ENCODE data around the gene MLPH. TPM values are rescaled to one million over a fixed set of nuclear protein-coding genes. Genes with fewer than 3 reads are reported as not detected.
A peak's percentile ranks its signal among the peaks of the same experiment; 100 is the strongest.

The MLPH gene
- total and polyA plus RNA-seq, 8 donors, result 61.3 to 657 (median 344) TPM

GRCh38 chr2:237558961-237559641 is 72.0 kb downstream of the MLPH start:
- DNase-seq, result peak; percentile 66 to 83
- peaks cover 0 to 10% (median 9%) of the 10 kb centered on the region in 3 donors for H3K27me3 ChIP-seq
- peaks cover 4 to 16% (median 12%) of the 10 kb centered on the region in 4 donors for H3K4me1 ChIP-seq
- no peak overlapping the region for H3K27ac ChIP-seq
- no peak overlapping the region for H3K4me3 ChIP-seq
- WGBS, 5 donors, result 37 to 51% (median 44%) methylated on average over 12 to 22 of the region's 22 CpGs
- H3K36me3 ChIP-seq, result peaks cover 11 to 38% (median 29%) of the 10 kb centered on the region in 4 donors
- peak in 2 of 3 donors; percentile 10 to 13 for TF ChIP-seq POLR2AphosphoS5 (IDR thresholded peaks at IDR 0.05)
- TF ChIP-seq EP300 (IDR thresholded peaks at IDR 0.05), result no peak
- peaks cover 0 to 17% (median 15%) of the 10 kb centered on the region in 4 donors for H3K9me3 ChIP-seq
- intact Hi-C loops (cut with DNase I; ENCODE audit: low total_unique reads), result no loop called here

GRCh38 chr2:237561221-237561620 is 74.2 kb downstream of the MLPH start:
- intact Hi-C loops (cut with DNase I; ENCODE audit: low total_unique reads), result no loop called here
- Histone ChIP-seq H3K4me1 (peaks cover 4 to 16% (median 12%) of the 10 kb centered on the region in 4 donors), H3K36me3 (peaks cover 0 to 16% (median 10%) of the 10 kb centered on the region in 4 donors), H3K27ac (no peak overlapping the region), H3K27me3 (peaks cover 0 to 19% (median 16%) of the 10 kb centered on the region in 3 donors), H3K9me3 (no peaks in the 10 kb centered on the region), H3K4me3 (no peak overlapping the region)
- TF ChIP-seq POLR2AphosphoS5 (IDR thresholded peaks at IDR 0.05) (no peak), EP300 (IDR thresholded peaks at IDR 0.05) (no peak), POLR2A (IDR thresholded peaks at IDR 0.05) (no peak)
- TF ChIP-seq, protein P1, sequence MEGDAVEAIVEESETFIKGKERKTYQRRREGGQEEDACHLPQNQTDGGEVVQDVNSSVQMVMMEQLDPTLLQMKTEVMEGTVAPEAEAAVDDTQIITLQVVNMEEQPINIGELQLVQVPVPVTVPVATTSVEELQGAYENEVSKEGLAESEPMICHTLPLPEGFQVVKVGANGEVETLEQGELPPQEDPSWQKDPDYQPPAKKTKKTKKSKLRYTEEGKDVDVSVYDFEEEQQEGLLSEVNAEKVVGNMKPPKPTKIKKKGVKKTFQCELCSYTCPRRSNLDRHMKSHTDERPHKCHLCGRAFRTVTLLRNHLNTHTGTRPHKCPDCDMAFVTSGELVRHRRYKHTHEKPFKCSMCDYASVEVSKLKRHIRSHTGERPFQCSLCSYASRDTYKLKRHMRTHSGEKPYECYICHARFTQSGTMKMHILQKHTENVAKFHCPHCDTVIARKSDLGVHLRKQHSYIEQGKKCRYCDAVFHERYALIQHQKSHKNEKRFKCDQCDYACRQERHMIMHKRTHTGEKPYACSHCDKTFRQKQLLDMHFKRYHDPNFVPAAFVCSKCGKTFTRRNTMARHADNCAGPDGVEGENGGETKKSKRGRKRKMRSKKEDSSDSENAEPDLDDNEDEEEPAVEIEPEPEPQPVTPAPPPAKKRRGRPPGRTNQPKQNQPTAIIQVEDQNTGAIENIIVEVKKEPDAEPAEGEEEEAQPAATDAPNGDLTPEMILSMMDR (IDR thresholded peaks at IDR 0.05), result no peak
- DNase-seq, result no peak
- WGBS, 5 donors, result 69 to 87% (median 81%) methylated on average over 5 to 7 of the region's 7 CpGs

GRCh38 chr2:237563816-237564215 is 76.8 kb downstream of the MLPH start:
- H3K4me1 ChIP-seq, result peaks cover 4 to 9% (median 7%) of the 10 kb centered on the region in 4 donors
- no peaks in the 10 kb centered on the region for H3K36me3 ChIP-seq
- peak in 1 of 2 donors; percentile 69 for DNase-seq
- intact Hi-C loops (cut with DNase I; ENCODE audit: low total_unique reads), result no loop called here
- peaks cover 0 to 24% (median 16%) of the 10 kb centered on the region in 3 donors for H3K27me3 ChIP-seq
- H3K4me3 ChIP-seq, result no peak overlapping the region
- no peak overlapping the region for H3K27ac ChIP-seq
- 16 to 25% (median 18%) methylated on average over 8 to 14 of the region's 14 CpGs for WGBS, 5 donors
- H3K9me3 ChIP-seq, result no peaks in the 10 kb centered on the region
- TF ChIP-seq, protein P1 (IDR thresholded peaks at IDR 0.05), result no peak
- no peak for TF ChIP-seq POLR2A (IDR thresholded peaks at IDR 0.05)
- no peak for TF ChIP-seq EP300 (IDR thresholded peaks at IDR 0.05)
- no peak for TF ChIP-seq POLR2AphosphoS5 (IDR thresholded peaks at IDR 0.05)

GRCh38 chr2:237564526-237565131 is 77.6 kb downstream of the MLPH start:
- no peak overlapping the region for H3K27ac ChIP-seq
- DNase-seq, result no peak
- no peaks in the 10 kb centered on the region for H3K9me3 ChIP-seq
- TF ChIP-seq EP300 (IDR thresholded peaks at IDR 0.05) (no peak), POLR2A (IDR thresholded peaks at IDR 0.05) (no peak), POLR2AphosphoS5 (IDR thresholded peaks at IDR 0.05) (no peak)
- TF ChIP-seq, protein P1 (IDR thresholded peaks at IDR 0.05), result no peak
- H3K27me3 ChIP-seq, result peaks cover 0 to 24% (median 16%) of the 10 kb centered on the region in 3 donors
- intact Hi-C loops (cut with DNase I; ENCODE audit: low total_unique reads), result no loop called here
- H3K4me3 ChIP-seq, result no peak overlapping the region
- 80 to 89% (median 84%) methylated on average over 13 to 14 of the region's 14 CpGs for WGBS, 5 donors
- no peaks in the 10 kb centered on the region for H3K36me3 ChIP-seq
- H3K4me1 ChIP-seq, result peaks cover 0 to under 1% (median under 1%) of the 10 kb centered on the region in 4 donors
